Neural progenitor cell (in vitro differentiated cells): ENCODE results near the gene CASK. TPM values are rescaled to one million over a fixed set of nuclear protein-coding genes. Genes with fewer than 3 reads are reported as not detected.

Source experiments
- DNase-seq: peaks from one replicate; pipeline ENCODE4 v3.0.0-alpha.2; 2016; ENCODE audit warnings: low spot score
- H2AFZ ChIP-seq: fragments of 200-600 bp; sonication (generic); replicated peaks from 2 replicates; pipeline ENCODE4 v1.6.1; 2016; ENCODE audit warnings: antibody characterized with exemption
- H3F3A ChIP-seq: fragments of 200-600 bp; sonication (generic); 2 replicates; pipeline ENCODE4 v1.6.1; 2016; ENCODE audit warnings: antibody characterized with exemption, low read depth
- H3K27ac ChIP-seq: fragments of 200-600 bp; sonication (generic); 2 replicates; pipeline ENCODE4 v1.5.1; 2016; ENCODE audit warnings: mild to moderate bottlenecking
- H3K27me3 ChIP-seq: fragments of 200-600 bp; sonication (generic); 2 replicates; pipeline ENCODE4 v1.6.1; 2016; ENCODE audit warnings: mild to moderate bottlenecking, moderate library complexity
- H3K36me3 ChIP-seq: fragments of 200-600 bp; sonication (generic); 2 replicates; pipeline ENCODE4 v1.5.1; 2016
- H3K4me1 ChIP-seq: fragments of 200-600 bp; sonication (generic); 2 replicates; pipeline ENCODE4 v1.6.1; 2016; ENCODE audit warnings: mixed run types
- H3K4me2 ChIP-seq: fragments of 200-600 bp; sonication (generic); 2 replicates; pipeline ENCODE4 v1.6.1; 2016
- H3K4me3 ChIP-seq: fragments of 200-600 bp; sonication (generic); 2 replicates; pipeline ENCODE4 v1.5.1; 2016
- H3K79me2 ChIP-seq: fragments of 200-600 bp; sonication (generic); 2 replicates; pipeline ENCODE4 v1.6.1; 2016; ENCODE audit warnings: low read depth
- H3K9ac ChIP-seq: fragments of 200-600 bp; sonication (generic); 2 replicates; pipeline ENCODE4 v1.6.1; 2016
- H3K9me3 ChIP-seq: fragments of 200-600 bp; sonication (generic); 2 replicates; pipeline ENCODE4 v1.5.1; 2016; ENCODE audit warnings: low read depth
- H4K20me1 ChIP-seq: fragments of 200-600 bp; sonication (generic); 2 replicates; pipeline ENCODE4 v1.6.1; 2016; ENCODE audit warnings: low read depth
- H3K27ac Mint-ChIP-seq: 3 replicates; pipeline ENCODE4 v1.8.0; 2021; ENCODE audit warnings: mixed read lengths
- H3K27me3 Mint-ChIP-seq: 2 replicates; pipeline ENCODE4 v1.8.0; 2022; ENCODE audit warnings: low read depth, mild to moderate bottlenecking, inconsistent platforms, moderate library complexity, mixed read lengths; ENCODE audit not compliant: insufficient read depth
- H3K36me3 Mint-ChIP-seq: 3 replicates; pipeline ENCODE4 v1.8.0; 2021; ENCODE audit warnings: mixed read lengths
- H3K4me1 Mint-ChIP-seq: 3 replicates; pipeline ENCODE4 v1.8.0; 2021; ENCODE audit warnings: mixed read lengths
- H3K4me3 Mint-ChIP-seq: 3 replicates; pipeline ENCODE4 v1.8.0; 2021; ENCODE audit warnings: mild to moderate bottlenecking, moderate library complexity, mixed read lengths
- H3K9me3 Mint-ChIP-seq: 3 replicates; pipeline ENCODE4 v1.8.0; 2020; ENCODE audit warnings: mixed read lengths
- EZH2 ChIP-seq: fragments of 200-600 bp; sonication (generic); IDR thresholded peaks from 2 replicates; pipeline ENCODE4 v1.6.1; 2017; ENCODE audit warnings: antibody characterized with exemption, mild to moderate bottlenecking, moderate library complexity
- EZH2phosphoT487 ChIP-seq: fragments of 200-600 bp; sonication (generic); IDR thresholded peaks from 2 replicates; pipeline ENCODE4 v1.6.1; 2017; ENCODE audit warnings: antibody characterized with exemption
- total RNA-seq: library from RNA; depleted of rRNA; stranded (reverse); fragments of >200 nt; gene quantifications from 2 replicates; pipeline ENCODE4 v1.2.3, GENCODE V29; 2015; ENCODE audit warnings: low replicate concordance
- TF ChIP-seq, protein P1 (sequence below): fragments of 200-600 bp; sonication (generic); IDR thresholded peaks from 2 replicates; pipeline ENCODE4 v1.5.1; 2017; ENCODE audit warnings: antibody characterized with exemption, mild to moderate bottlenecking

CASK gene
- total RNA-seq, 1 donor from 2014 or later = 85.4 TPM

DNA sequence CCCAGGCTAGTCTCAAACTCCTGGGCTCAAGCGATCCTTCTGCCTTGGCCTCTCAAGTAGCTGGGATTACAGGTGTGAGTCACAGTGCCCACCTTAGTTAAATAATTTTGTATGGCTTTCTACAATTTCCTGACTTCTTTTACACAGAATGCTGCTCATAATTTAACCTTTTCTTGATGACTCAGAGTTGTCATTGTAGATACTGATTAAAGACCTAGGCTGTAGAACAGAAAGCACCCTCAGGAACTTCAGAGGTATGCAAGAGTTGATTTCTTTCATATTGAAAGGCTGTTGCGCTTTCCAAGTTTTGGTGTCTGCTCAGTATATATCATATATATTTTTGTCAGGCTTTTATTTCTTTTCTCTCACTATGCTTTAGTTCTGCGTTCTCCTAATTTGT is 255.7 kb downstream of the CASK start:
- H3K79me2 ChIP-seq = no peaks in the 10 kb centered on the region
- no peak overlapping the region for H3K4me3 ChIP-seq
- no peaks in the 10 kb centered on the region for H3K4me1 Mint-ChIP-seq
- H3K9me3 Mint-ChIP-seq = no peaks in the 10 kb centered on the region
- no peak overlapping the region for H3K4me2 ChIP-seq
- no peak for DNase-seq
- H3K4me3 Mint-ChIP-seq = no peak overlapping the region
- no peak overlapping the region for H2AFZ ChIP-seq
- H3K27me3 Mint-ChIP-seq = peaks cover 2% of the 10 kb centered on the region
- H3K27ac ChIP-seq = no peak overlapping the region
- H4K20me1 ChIP-seq = no peaks in the 10 kb centered on the region
- peaks cover 4% of the 10 kb centered on the region for H3K36me3 ChIP-seq
- H3K4me1 ChIP-seq = peaks cover 9% of the 10 kb centered on the region
- TF ChIP-seq EZH2phosphoT487 (no peak), EZH2 (no peak)
- TF ChIP-seq, protein P1, sequence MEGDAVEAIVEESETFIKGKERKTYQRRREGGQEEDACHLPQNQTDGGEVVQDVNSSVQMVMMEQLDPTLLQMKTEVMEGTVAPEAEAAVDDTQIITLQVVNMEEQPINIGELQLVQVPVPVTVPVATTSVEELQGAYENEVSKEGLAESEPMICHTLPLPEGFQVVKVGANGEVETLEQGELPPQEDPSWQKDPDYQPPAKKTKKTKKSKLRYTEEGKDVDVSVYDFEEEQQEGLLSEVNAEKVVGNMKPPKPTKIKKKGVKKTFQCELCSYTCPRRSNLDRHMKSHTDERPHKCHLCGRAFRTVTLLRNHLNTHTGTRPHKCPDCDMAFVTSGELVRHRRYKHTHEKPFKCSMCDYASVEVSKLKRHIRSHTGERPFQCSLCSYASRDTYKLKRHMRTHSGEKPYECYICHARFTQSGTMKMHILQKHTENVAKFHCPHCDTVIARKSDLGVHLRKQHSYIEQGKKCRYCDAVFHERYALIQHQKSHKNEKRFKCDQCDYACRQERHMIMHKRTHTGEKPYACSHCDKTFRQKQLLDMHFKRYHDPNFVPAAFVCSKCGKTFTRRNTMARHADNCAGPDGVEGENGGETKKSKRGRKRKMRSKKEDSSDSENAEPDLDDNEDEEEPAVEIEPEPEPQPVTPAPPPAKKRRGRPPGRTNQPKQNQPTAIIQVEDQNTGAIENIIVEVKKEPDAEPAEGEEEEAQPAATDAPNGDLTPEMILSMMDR = no peak
- H3K27ac Mint-ChIP-seq = no peak overlapping the region
- H3K27me3 ChIP-seq = no peaks in the 10 kb centered on the region
- no peaks in the 10 kb centered on the region for H3F3A ChIP-seq
- H3K36me3 Mint-ChIP-seq = peaks cover 5% of the 10 kb centered on the region
- no peak overlapping the region for H3K9ac ChIP-seq
- H3K9me3 ChIP-seq = no peaks in the 10 kb centered on the region

GRCh38 chrX:41666251-41666650 is 257.1 kb downstream of the CASK start:
- Histone ChIP-seq H3K36me3 (peaks cover 4% of the 10 kb centered on the region), H3K4me1 (no peaks in the 10 kb centered on the region), H3K9me3 (no peaks in the 10 kb centered on the region), H3F3A (no peaks in the 10 kb centered on the region), H4K20me1 (no peaks in the 10 kb centered on the region), H3K4me3 (no peak overlapping the region), H3K9ac (no peak overlapping the region), H3K27me3 (no peaks in the 10 kb centered on the region), H3K79me2 (no peaks in the 10 kb centered on the region), H3K4me2 (no peak overlapping the region), H3K27ac (no peak overlapping the region), H2AFZ (no peak overlapping the region)
- TF ChIP-seq EZH2phosphoT487 (no peak), EZH2 (no peak)
- TF ChIP-seq, protein P1 = no peak
- no peaks in the 10 kb centered on the region for H3K9me3 Mint-ChIP-seq
- peaks cover 2% of the 10 kb centered on the region for H3K27me3 Mint-ChIP-seq
- H3K4me3 Mint-ChIP-seq = no peak overlapping the region
- peaks cover 5% of the 10 kb centered on the region for H3K36me3 Mint-ChIP-seq
- peaks cover 2% of the 10 kb centered on the region for H3K4me1 Mint-ChIP-seq
- no peak for DNase-seq
- H3K27ac Mint-ChIP-seq = no peak overlapping the region

- no peaks in the 10 kb centered on the region for H3K9me3 ChIP-seq
- no peaks in the 10 kb centered on the region for H3F3A ChIP-seq
- no peaks in the 10 kb centered on the region for H3K4me1 ChIP-seq
- Mint-ChIP-seq H3K27ac (no peak overlapping the region), H3K4me1 (peaks cover 2% of the 10 kb centered on the region), H3K9me3 (no peaks in the 10 kb centered on the region), H3K4me3 (no peak overlapping the region), H3K27me3 (peaks cover 2% of the 10 kb centered on the region), H3K36me3 (peaks cover 5% of the 10 kb centered on the region)
- DNase-seq = no peak
- no peak overlapping the region for H3K9ac ChIP-seq
- H3K4me2 ChIP-seq = no peak overlapping the region
- no peak overlapping the region for H2AFZ ChIP-seq
- H4K20me1 ChIP-seq = no peaks in the 10 kb centered on the region
- peaks cover 4% of the 10 kb centered on the region for H3K36me3 ChIP-seq
- no peak for TF ChIP-seq EZH2
- TF ChIP-seq EZH2phosphoT487 = no peak
- TF ChIP-seq, protein P1 = no peak
- no peaks in the 10 kb centered on the region for H3K27me3 ChIP-seq
- no peaks in the 10 kb centered on the region for H3K79me2 ChIP-seq
- H3K27ac ChIP-seq = no peak overlapping the region
- no peak overlapping the region for H3K4me3 ChIP-seq
Measured at GRCh38 chrX:41665686-41666085, 257.7 kb downstream of the CASK start.

DNA sequence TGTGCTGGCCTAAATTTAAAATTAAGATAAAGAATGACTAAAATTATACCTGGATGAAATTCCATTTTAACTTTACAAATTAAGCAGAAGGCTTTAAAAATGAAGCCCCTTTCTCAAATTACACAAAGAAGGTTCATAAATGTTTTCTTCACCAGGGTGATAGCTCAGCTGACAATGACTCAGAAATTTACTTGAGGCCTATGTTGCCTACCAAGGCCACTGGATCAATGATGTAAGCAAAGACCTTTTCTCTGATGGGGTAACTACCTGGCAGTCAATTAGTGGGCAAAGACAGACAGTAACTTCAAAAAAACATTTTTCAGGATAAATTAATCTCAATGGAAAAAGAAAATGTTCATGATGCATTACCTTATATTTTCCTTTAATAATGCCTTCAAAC is 258.4 kb downstream of the CASK start:
- no peaks in the 10 kb centered on the region for H3K27me3 ChIP-seq
- TF ChIP-seq EZH2 = no peak
- TF ChIP-seq, protein P1 = no peak
- TF ChIP-seq EZH2phosphoT487 = no peak
- H3K36me3 Mint-ChIP-seq = peaks cover 3% of the 10 kb centered on the region

More for the DNA sequence above, 258.4 kb downstream of the CASK start:
- peaks cover 2% of the 10 kb centered on the region for H3K4me1 Mint-ChIP-seq
- H3K27ac ChIP-seq = no peak overlapping the region
- no peak overlapping the region for H2AFZ ChIP-seq
- peaks cover under 1% of the 10 kb centered on the region for H3K27me3 Mint-ChIP-seq
- H3K4me2 ChIP-seq = no peak overlapping the region
- H4K20me1 ChIP-seq = no peaks in the 10 kb centered on the region
- no peaks in the 10 kb centered on the region for H3K9me3 ChIP-seq
- no peak overlapping the region for H3K4me3 Mint-ChIP-seq
- no peaks in the 10 kb centered on the region for H3F3A ChIP-seq
- no peaks in the 10 kb centered on the region for H3K9me3 Mint-ChIP-seq
- peaks cover 4% of the 10 kb centered on the region for H3K36me3 ChIP-seq
- H3K4me3 ChIP-seq = no peak overlapping the region
- no peak overlapping the region for H3K9ac ChIP-seq
- no peaks in the 10 kb centered on the region for H3K4me1 ChIP-seq
- no peak for DNase-seq
- H3K27ac Mint-ChIP-seq = no peak overlapping the region
- no peaks in the 10 kb centered on the region for H3K79me2 ChIP-seq
